ENCODE measurements around the gene TYMS. TPM values are rescaled to one million over a fixed set of nuclear protein-coding genes. Genes with fewer than 3 reads are reported as not detected.

Gene TYMS
- total and polyA plus RNA-seq, 9 of the 15 experiments (the other 6 are each of a cell fraction or from before 2014, with no cell fraction given): 69.1 to 409 (median 175) TPM

GRCh38 chr18:657311-658000 is at the start of gene TYMS (continued):
- TF ChIP-seq ZNF780A (CRISPR knock-in tag; IDR thresholded peaks at IDR 0.05) (no peak), ZNF79 (CRISPR knock-in tag; IDR thresholded peaks at IDR 0.05; ENCODE audit: low read depth) (no peak), GATAD2A (IDR thresholded peaks at IDR 0.05) (0 out of 2 replicates have a peak, but pooled peaks have one; percentile 53), HMGXB4 (CRISPR knock-in tag; IDR thresholded peaks at IDR 0.05) (peak; percentile 87; the same call in 1 of the 2 replicates), UBTF (IDR thresholded peaks at IDR 0.05; ENCODE audit: borderline replicate concordance in 1 of 2, low read depth in 2 of 2, low read length in 2 of 2) (peak in 1 of 2 experiments; percentile 70; a peak in 3 of 4 replicates), ETV1 (tag; conservative IDR thresholded peaks at IDR 0.05; ENCODE audit: low read depth) (no peak), ZC3H8 (IDR thresholded peaks at IDR 0.05) (no peak), SETDB1 (IDR thresholded peaks at IDR 0.05; ENCODE audit: low read length) (no peak), SIN3A (IDR thresholded peaks at IDR 0.05; ENCODE audit: borderline replicate concordance in 2 of 2, control insufficient read depth in 1 of 2, low read depth in 2 of 2, low read length in 2 of 2) (peak; percentile 83 to 87; a peak in 3 of 4 replicates), PATZ1 (CRISPR knock-in tag; IDR thresholded peaks at IDR 0.05; ENCODE audit: borderline replicate concordance) (no peak), NR1H2 (CRISPR knock-in tag; IDR thresholded peaks at IDR 0.05) (0 out of 2 replicates have a peak, but pooled peaks have one; percentile 71), ESRRA (IDR thresholded peaks at IDR 0.05; ENCODE audit: borderline replicate concordance, low read depth) (peak; percentile 63)
- TF ChIP-seq, protein P1, sequence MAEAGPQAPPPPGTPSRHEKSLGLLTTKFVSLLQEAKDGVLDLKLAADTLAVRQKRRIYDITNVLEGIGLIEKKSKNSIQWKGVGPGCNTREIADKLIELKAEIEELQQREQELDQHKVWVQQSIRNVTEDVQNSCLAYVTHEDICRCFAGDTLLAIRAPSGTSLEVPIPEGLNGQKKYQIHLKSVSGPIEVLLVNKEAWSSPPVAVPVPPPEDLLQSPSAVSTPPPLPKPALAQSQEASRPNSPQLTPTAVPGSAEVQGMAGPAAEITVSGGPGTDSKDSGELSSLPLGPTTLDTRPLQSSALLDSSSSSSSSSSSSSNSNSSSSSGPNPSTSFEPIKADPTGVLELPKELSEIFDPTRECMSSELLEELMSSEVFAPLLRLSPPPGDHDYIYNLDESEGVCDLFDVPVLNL (CRISPR knock-in tag; IDR thresholded peaks at IDR 0.05; ENCODE audit: low read depth): peak; percentile 68
- TF ChIP-seq, protein P2, sequence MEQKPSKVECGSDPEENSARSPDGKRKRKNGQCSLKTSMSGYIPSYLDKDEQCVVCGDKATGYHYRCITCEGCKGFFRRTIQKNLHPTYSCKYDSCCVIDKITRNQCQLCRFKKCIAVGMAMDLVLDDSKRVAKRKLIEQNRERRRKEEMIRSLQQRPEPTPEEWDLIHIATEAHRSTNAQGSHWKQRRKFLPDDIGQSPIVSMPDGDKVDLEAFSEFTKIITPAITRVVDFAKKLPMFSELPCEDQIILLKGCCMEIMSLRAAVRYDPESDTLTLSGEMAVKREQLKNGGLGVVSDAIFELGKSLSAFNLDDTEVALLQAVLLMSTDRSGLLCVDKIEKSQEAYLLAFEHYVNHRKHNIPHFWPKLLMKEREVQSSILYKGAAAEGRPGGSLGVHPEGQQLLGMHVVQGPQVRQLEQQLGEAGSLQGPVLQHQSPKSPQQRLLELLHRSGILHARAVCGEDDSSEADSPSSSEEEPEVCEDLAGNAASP (IDR thresholded peaks at IDR 0.05): no peak
